Measurements from ENCODE around the gene TOPORS.
"Not testable (repeated sequence)": the region's sequence is repeated elsewhere in the genome, so short reads cannot be mapped to it uniquely, and the experiment has no call there.

TOPORS gene

DNA sequence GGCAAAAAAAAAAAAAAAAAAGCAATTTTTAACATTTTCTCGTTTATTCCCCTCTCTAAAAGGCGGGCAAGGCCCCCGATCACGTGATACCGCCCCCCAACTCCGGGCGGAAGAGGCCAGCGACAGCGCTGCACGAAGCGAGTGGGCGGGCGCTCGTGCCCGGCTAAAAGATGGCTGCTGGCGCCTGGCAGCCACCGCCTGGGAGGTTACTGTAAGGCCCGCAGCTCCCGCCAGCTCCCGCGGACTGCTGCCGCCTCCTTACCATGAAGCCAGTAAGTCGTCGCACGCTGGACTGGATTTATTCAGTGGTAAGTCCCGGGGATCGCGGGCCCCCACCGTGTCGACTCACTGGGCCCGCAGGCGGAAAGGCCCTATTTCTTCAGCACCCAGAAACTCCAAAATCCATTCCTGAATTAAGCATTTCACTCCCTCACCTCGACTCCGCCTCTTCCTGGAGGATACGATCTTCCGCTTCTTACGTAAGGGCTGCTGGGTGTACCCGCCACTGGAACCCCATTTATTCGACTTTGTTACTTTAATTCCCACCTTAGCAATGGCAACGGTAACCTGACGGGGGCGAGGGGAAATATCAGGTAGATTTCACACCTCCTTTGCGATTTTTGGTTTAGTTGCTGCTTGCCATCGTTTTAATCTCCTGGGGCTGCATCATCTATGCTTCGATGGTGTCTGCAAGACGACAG, at the start of gene TOPORS, which contains the start of gene SMIM27:
TSS of gene TOPORS (minus strand) at position 415 of the 701 bp plus-strand sequence. CDS start at position 265, 150 bp downstream.
TSS of gene SMIM27 (plus strand) at position 156 of the 701 bp plus-strand sequence. CDS start at position 264, 108 bp downstream.
- Histone ChIP-seq H3K36me3 (ENCODE audit: insufficient read depth, low read length) (peaks cover 21% of the 10 kb centered on the region), H3K27me3 (ENCODE audit: insufficient read depth, low read length) (no peaks in the 10 kb centered on the region), H3K9ac (ENCODE audit: low read length) (peak within 1 kb of the TSS; percentile 95), H4K20me1 (ENCODE audit: insufficient read depth, low read length) (no peaks in the 10 kb centered on the region), H3K27ac (ENCODE audit: low read depth, low read length, poor library complexity, severe bottlenecking) (peak within 1 kb of the TSS; percentile 96), H3K9me3 (ENCODE audit: low read length) (no peaks in the 10 kb centered on the region), H3K9me2 (ENCODE audit: low read depth, low read length) (no peaks in the 10 kb centered on the region), H3K4me1 (ENCODE audit: insufficient read depth, low read length, severe bottlenecking) (peaks cover 31% of the 10 kb centered on the region), H2AFZ (ENCODE audit: low read length) (peak within 1 kb of the TSS; percentile 23; the same call in 1 of the 2 replicates), H3K4me3 (ENCODE audit: low read depth, low read length, poor library complexity, severe bottlenecking) (peak within 1 kb of the TSS; percentile 75), H3K4me2 (ENCODE audit: low read length) (peak within 1 kb of the TSS; percentile 94), H3K79me2 (ENCODE audit: insufficient read depth, low read length) (peaks cover 32% of the 10 kb centered on the region), H3F3A (ENCODE audit: insufficient read depth, low read length) (no peaks in the 10 kb centered on the region)
- TF ChIP-seq, protein P1, sequence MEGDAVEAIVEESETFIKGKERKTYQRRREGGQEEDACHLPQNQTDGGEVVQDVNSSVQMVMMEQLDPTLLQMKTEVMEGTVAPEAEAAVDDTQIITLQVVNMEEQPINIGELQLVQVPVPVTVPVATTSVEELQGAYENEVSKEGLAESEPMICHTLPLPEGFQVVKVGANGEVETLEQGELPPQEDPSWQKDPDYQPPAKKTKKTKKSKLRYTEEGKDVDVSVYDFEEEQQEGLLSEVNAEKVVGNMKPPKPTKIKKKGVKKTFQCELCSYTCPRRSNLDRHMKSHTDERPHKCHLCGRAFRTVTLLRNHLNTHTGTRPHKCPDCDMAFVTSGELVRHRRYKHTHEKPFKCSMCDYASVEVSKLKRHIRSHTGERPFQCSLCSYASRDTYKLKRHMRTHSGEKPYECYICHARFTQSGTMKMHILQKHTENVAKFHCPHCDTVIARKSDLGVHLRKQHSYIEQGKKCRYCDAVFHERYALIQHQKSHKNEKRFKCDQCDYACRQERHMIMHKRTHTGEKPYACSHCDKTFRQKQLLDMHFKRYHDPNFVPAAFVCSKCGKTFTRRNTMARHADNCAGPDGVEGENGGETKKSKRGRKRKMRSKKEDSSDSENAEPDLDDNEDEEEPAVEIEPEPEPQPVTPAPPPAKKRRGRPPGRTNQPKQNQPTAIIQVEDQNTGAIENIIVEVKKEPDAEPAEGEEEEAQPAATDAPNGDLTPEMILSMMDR (IDR thresholded peaks at IDR 0.05; ENCODE audit: low read length): no peak; the same call in 1 of the 2 replicates
- TF ChIP-seq EZH2 (IDR thresholded peaks at IDR 0.05; ENCODE audit: borderline replicate concordance, low read length): no peak

DNA sequence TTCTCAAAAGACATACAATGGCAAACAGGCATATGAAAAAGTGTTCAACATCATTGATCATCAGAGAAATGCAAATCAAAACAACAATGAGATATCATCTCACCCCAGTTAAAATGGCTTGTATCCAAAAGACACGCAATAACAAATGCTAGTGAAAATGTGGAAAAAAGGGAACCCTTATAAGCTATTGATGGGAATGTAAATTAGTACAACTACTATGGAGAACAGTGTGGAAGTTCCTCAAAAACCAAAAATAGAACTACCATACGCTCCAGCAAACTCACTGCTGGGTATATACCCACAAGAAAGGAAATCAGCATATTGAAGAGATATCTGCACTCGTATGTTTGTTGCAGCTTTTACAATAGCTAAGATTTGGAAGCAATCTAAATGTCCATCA, 46.6 kb upstream of the TOPORS start:
- H4K20me1 ChIP-seq (ENCODE audit: insufficient read depth, low read length); H3K79me2 ChIP-seq (ENCODE audit: insufficient read depth, low read length); H3K9ac ChIP-seq (ENCODE audit: low read length); H3K9me3 ChIP-seq (ENCODE audit: low read length); H3F3A ChIP-seq (ENCODE audit: insufficient read depth, low read length); H3K4me3 ChIP-seq (ENCODE audit: low read depth, low read length, poor library complexity, severe bottlenecking); H3K4me2 ChIP-seq (ENCODE audit: low read length); H3K36me3 ChIP-seq (ENCODE audit: insufficient read depth, low read length); H2AFZ ChIP-seq (ENCODE audit: low read length); H3K9me2 ChIP-seq (ENCODE audit: low read depth, low read length); H3K27ac ChIP-seq (ENCODE audit: low read depth, low read length, poor library complexity, severe bottlenecking); H3K27me3 ChIP-seq (ENCODE audit: insufficient read depth, low read length): not testable (repeated sequence)
- H3K4me1 ChIP-seq (ENCODE audit: insufficient read depth, low read length, severe bottlenecking): peaks cover 14% of the 10 kb centered on the region

DNA sequence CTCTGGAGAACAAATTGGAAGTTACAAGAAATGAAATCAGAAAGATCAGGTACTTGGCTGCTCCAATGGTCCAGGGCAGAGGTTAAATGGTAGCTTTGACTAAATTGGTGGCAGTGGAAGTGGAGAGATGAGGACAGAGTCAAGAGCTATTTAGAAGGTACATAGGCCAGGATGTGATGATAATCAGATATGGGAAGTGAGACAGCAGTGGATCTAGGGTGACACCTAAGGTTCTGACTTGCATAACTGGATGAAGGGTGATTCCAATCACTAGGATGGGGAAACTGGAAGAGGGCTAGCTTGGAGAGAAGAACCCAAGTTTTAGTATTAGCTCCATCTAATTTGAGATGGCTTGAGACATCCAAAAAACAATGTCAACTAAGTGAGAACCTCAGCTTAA, 44.5 kb upstream of the TOPORS start:
- Histone ChIP-seq H3F3A (ENCODE audit: insufficient read depth, low read length) (no peaks in the 10 kb centered on the region), H3K9ac (ENCODE audit: low read length) (no peak overlapping the region), H3K4me1 (ENCODE audit: insufficient read depth, low read length, severe bottlenecking) (no peaks in the 10 kb centered on the region), H3K79me2 (ENCODE audit: insufficient read depth, low read length) (no peaks in the 10 kb centered on the region), H3K4me2 (ENCODE audit: low read length) (no peak overlapping the region), H3K9me3 (ENCODE audit: low read length) (no peaks in the 10 kb centered on the region), H2AFZ (ENCODE audit: low read length) (no peak overlapping the region), H3K27ac (ENCODE audit: low read depth, low read length, poor library complexity, severe bottlenecking) (no peak overlapping the region), H3K27me3 (ENCODE audit: insufficient read depth, low read length) (no peaks in the 10 kb centered on the region), H3K36me3 (ENCODE audit: insufficient read depth, low read length) (no peaks in the 10 kb centered on the region), H3K4me3 (ENCODE audit: low read depth, low read length, poor library complexity, severe bottlenecking) (no peak overlapping the region), H3K9me2 (ENCODE audit: low read depth, low read length) (no peaks in the 10 kb centered on the region), H4K20me1 (ENCODE audit: insufficient read depth, low read length) (no peaks in the 10 kb centered on the region)
- TF ChIP-seq, protein P1 (IDR thresholded peaks at IDR 0.05; ENCODE audit: low read length): no peak
- TF ChIP-seq EZH2 (IDR thresholded peaks at IDR 0.05; ENCODE audit: borderline replicate concordance, low read length): no peak
